HG03521 (cell line): ENCODE data around the gene NAT16.
"Not testable (repeated sequence)": the region's sequence is repeated elsewhere in the genome, so short reads cannot be mapped to it uniquely, and the experiment has no call there.

Experiments
- ATAC-seq: cut with Tn5 transposase; IDR thresholded peaks from one replicate; pipeline ENCODE4 v1.9.1; 2021; ENCODE audit warnings: mild to moderate bottlenecking, moderate library complexity; ENCODE audit not compliant: unreplicated experiment

The NAT16 gene

DNA sequence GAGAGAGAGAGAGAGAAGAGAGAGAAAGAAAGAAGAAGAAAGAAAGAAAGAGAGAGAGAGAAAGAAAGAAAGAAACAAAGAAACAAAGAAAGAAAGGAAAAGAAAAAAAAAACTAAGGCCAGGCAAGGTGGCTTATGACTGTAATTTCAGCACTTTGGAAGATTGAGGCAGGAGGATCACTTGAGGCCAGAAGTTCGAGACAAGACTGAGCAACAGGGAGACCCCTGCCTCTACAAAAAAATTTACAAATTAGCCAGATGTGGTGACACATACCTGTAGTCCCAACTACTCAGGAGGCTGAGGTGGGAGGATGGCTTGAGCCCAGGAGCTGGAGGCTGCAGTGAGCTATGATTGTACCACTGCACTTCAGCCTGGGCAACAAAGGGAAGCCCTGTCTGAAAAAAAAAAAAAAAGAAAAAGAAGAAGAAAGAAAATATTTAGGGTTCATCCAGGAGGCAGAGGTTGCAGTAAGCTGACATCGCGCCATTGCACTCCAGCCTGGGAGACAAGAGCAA, 50.4 kb downstream of the NAT16 start:
- no peak for ATAC-seq

DNA sequence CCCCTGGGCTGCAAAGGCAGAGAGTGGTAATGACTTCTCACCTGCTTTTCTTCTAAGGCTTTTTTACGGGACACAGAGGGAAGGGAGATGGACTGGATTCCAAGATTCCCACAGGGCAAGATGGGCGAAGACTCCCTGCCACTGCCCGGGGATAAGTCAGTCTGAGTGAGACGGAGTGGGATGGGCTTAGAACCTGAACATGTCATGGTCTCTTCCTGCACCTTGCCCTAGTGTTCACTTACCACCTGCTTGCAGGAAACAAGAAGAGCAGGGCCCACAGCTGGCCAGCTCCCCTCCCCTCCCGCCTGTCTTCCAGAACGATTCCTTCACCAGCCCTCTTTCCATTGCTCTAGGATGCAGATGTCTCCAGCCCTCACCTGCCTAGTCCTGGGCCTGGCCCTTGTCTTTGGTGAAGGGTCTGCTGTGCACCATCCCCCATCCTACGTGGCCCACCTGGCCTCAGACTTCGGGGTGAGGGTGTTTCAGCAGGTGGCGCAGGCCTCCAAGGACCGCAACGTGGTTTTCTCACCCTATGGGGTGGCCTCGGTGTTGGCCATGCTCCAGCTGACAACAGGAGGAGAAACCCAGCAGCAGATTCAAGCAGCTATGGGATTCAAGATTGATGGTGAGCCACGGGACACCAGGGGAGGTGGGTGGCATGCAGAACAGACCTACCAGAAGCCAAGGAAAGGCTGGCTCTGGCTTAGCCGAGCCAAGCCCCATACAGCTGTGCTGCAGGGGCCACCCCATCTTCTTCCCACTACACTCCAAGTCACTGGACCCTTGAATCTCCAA, 51.9 kb downstream of the NAT16 start:
- no peak for ATAC-seq

DNA sequence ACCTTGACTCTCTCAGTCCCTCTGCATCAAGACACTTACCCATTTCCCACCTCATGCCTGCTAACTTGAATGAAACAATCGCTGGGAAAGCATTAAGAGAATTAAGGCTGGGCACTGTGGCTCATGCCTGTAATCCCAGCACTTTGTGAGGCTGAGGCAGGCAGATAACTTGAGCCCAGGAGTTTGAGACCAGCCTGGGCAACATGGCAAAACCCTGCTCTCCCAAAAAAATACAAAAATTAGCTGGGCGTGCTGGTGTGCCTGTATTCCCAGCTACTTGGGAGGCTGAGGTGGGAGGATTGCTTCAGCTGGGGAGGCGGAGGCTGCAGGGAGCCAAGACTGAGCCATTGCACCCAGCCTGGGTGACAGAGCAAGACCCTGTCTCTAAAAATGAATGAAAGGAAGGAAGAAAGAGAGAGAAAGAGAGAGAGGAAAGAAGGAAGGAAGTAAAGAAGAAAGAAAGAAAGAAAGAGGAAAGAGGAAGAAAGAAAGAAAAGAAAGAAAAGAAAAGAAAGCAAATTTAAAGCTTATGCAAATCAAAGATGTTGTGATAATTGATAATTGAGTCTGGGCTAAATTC, 52.5 kb downstream of the NAT16 start:
- no peak for ATAC-seq

DNA sequence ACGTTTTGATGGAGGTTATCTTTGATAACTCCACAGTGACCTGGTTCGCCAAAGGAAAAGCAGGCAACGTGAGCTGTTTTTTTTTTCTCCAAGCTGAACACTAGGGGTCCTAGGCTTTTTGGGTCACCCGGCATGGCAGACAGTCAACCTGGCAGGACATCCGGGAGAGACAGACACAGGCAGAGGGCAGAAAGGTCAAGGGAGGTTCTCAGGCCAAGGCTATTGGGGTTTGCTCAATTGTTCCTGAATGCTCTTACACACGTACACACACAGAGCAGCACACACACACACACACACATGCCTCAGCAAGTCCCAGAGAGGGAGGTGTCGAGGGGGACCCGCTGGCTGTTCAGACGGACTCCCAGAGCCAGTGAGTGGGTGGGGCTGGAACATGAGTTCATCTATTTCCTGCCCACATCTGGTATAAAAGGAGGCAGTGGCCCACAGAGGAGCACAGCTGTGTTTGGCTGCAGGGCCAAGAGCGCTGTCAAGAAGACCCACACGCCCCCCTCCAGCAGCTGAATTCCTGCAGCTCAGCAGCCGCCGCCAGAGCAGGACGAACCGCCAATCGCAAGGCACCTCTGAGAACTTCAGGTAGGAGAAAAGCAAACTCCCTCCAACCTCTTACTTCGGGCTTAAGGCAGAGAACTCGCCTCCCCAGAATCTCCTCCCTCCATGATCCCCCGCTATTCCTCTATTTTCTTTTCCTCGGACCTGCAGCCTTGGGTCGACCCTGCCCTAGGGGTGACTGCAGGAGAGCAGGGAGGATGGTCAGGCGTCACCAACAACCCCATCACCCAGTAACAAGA, 53.2 kb downstream of the NAT16 start, which contains the start of gene SERPINE1:
SERPINE1 (plus strand) TSS at position 454 of the 809 bp plus-strand sequence. CDS start 1,290 bp downstream, outside the sequence.
- no peak for ATAC-seq

DNA sequence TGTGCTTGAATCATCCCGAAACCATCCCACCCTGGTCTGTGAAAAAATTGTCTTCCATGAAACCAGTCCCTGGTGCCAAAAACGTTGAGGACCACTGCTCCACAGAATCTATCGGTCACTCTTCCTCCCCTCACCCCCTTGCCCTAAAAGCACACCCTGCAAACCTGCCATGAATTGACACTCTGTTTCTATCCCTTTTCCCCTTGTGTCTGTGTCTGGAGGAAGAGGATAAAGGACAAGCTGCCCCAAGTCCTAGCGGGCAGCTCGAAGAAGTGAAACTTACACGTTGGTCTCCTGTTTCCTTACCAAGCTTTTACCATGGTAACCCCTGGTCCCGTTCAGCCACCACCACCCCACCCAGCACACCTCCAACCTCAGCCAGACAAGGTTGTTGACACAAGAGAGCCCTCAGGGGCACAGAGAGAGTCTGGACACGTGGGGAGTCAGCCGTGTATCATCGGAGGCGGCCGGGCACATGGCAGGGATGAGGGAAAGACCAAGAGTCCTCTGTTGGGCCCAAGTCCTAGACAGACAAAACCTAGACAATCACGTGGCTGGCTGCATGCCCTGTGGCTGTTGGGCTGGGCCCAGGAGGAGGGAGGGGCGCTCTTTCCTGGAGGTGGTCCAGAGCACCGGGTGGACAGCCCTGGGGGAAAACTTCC, 54.0 kb downstream of the NAT16 start:
- ATAC-seq = peak; percentile 55

DNA sequence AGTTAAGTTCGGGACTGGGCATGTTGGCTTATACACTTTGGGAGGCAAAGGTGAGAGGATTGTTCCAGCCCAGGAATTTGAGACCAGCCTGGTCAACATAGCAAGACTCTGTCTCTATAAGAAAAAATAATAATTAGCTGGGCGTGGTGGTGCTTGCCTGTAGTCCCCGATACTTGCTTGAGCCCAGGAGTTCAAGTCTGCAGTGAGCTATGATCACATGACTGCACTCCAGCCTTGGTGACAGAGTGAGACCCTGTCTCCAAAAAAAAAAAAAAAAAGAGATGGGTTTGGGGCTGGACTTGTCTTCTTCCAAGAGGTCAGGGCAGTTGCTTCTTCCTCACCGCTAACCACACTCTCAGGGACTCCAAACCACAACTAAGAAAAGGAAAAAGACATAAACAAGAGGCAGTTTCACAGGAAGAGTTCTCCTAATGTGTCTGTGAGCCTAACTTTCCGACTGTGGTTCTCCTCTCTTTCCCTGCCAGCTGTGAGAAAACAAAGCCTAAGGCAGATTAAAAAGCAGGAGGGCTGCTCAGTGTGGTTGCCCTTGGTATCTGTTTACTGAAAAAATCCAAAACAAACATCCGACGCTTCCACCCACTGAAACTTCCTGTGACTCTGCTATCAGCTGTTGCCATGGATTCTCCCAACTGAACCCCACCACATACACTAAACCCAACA, 55.6 kb downstream of the NAT16 start:
- no peak for ATAC-seq

DNA sequence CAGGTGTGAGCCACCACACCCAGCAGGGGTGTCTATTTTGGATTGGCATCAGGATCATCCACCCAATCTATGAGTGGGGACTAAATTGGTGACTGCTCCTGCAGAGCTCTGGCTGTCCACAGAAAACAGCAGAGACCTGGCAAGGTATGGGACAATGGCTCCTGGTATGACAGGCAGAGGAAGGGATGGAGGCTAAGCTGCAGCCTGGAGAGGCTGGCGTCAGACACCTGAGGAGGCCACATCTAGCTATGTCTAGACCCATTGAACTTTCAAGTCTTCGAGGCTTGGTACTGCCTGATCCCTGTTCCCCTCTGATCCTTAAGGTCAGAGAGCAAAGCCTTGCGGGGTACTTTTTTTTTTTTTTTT, 56.4 kb downstream of the NAT16 start:
- no peak for ATAC-seq

DNA sequence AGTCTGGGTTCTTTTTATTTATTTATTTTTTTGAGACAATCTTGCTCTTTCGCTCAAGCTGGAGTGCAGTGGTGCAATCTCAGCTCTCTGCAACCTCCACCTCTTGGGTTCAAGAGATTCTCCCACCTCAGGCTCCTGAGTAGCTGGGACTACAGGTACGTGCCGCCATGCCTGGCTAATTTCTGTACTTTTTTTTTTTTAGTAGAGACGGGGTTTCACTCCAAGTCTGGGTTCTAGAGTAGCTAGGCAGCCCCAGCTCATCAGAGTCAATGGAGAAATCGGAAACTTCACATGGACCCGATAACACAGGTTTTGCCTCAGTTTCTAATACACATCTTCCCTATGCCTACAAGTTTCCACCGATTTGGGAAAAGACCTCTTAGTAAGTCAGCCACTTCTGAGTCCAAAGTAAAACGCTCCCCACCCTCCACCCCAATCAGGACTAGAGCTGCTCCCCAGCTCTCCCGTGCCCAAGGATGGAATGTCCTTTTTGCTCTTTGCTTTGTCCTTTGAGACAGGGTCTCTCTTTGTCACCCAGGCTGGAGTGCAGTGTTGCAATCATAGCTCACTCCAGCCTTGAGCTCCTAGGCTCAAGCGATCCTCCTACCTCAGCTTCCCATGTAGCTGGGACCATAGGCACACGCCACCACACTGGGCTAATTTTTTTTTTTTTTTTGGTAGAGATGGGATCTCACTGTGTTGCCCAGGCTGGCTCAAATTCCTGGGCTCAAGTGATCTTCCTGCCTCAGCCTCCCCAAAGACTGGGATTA, 57.0 kb downstream of the NAT16 start:
- no peak for ATAC-seq

DNA sequence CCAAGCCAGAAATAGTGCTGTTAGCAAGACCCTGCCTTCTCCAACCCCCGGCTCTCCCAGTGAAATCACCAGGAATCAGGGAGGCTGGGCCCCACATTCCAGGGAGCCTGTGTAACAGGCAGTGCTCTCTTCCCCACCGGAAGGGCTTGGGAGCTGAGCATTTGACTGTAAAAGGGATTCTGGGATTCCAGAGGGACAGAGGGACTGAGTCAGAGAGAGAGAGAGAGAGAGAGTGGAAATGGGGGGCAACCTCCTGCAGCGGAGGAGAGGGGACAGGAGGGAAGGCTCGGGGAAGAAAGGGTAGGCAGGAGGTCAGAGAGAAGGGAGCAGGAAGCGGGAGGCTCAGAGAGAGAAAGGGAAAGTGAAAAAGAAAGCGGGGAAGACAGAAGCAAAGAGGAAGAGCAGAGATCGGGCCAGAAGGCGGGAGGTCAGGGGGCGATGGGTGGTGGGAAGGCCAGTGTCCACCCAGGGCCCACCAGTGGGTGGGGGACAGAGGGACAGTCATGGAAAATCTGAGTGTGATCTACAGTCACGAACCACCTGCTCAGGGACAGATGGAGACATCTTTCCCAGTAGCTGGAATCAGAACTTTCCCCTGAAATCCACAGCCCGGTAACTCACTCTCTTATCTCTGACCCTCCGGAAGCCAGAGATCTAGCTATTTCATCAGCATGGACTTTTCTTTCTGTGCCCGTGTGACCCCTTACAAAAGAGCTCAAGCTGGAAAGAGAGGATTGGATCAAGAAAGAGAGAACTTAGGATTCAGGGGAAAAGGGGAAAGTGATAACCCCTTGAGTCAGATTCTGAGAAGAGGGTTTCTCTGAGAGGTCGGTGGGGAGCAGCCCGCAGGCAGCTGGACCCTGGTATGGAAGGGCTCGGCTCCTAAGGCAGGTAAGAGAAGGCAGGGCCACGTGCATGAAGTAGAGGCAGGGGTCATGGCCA, 57.8 kb downstream of the NAT16 start:
- no peak for ATAC-seq

DNA sequence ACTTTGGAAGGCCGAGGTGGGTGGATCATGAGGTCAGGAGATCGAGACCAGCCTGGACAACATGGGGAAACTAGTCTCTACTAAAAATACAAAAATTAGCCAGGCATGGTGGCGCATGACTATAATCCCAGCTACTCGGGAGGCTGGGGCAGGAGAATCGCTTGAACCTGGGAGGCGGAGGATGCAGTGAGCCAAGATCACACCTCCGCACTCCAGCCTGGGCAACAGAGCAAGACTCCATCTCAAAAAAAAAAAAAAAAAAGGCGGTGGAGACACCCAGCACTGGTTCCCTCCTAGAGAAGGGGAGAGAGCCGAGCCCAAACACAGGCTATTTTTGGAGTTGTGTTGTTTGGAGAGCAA, 58.5 kb downstream of the NAT16 start:
- not testable (repeated sequence) for ATAC-seq
